B cell (primary cell): Measurements from ENCODE around the gene PDCD4. TPM values are rescaled to one million over a fixed set of nuclear protein-coding genes. Genes with fewer than 3 reads are reported as not detected.

Experiments
- ATAC-seq: fragments of 200-7000 bp; cut with Tn5 transposase; one replicate; pipeline ENCODE4 v1.10.0; 2021; ENCODE audit warnings: low read depth, mild to moderate bottlenecking, moderate number of reproducible peaks, moderate library complexity
- CTCF ChIA-PET: fragments of 350-600 bp; sonication (Branson Sonifier 250); formaldehyde crosslinking; loops from one replicate; lab custom pipeline; 2021; ENCODE audit warnings: antibody characterized with exemption, inconsistent platforms; lab: Charles Lee
- POLR2A ChIA-PET: fragments of 350-600 bp; sonication (Branson Sonifier 250); formaldehyde crosslinking; loops from one replicate; lab custom pipeline; 2021; ENCODE audit warnings: antibody characterized with exemption; lab: Charles Lee
- DNase-seq: peaks from one replicate; pipeline ENCODE4 v3.0.0; 2013
- H2AFZ ChIP-seq: 2 replicates; pipeline ENCODE4 v1.6.1; 2012; ENCODE audit warnings: mild to moderate bottlenecking, low read depth, low read length; ENCODE audit not compliant: insufficient read depth, poor library complexity, severe bottlenecking
- H3K27ac ChIP-seq, 2 donors: 1 replicate in 1 of 2; 2 replicates in 1 of 2; pipeline ENCODE4 v1.5.1; 2012 to 2013; ENCODE audit warnings: low read length in 2 of 2, mild to moderate bottlenecking in 2 of 2, moderate library complexity in 1 of 2
- H3K27me3 ChIP-seq, 4 experiments: fragments of 200-600 bp in 1 of 4; sonication (generic) in 1 of 4; replicated peaks in 1 of 4; 1 replicate in 2 of 4; 2 replicates in 2 of 4; pipeline versions ENCODE4 v1.6.1 to v1.7.0; 2013 to 2016; ENCODE audit warnings: low read length in 3 of 4, mild to moderate bottlenecking in 2 of 4, mixed read lengths in 1 of 4, moderate library complexity in 1 of 4; ENCODE audit not compliant: insufficient read depth in 4 of 4, control insufficient read depth in 3 of 4; ENCODE audit errors: control extremely low read depth in 1 of 4
- H3K36me3 ChIP-seq, 2 experiments: replicated peaks in 1 of 2; 1 replicate in 1 of 2; 2 replicates in 1 of 2; pipeline versions ENCODE4 v1.6.1 to v1.7.1; 2013; ENCODE audit warnings: low read length in 1 of 2; ENCODE audit not compliant: insufficient read depth in 2 of 2, control insufficient read depth in 1 of 2; ENCODE audit errors: control extremely low read depth in 1 of 2, extremely low read depth in 1 of 2
- H3K4me1 ChIP-seq, 2 donors: fragments of 200-600 bp in 1 of 2; sonication (generic) in 1 of 2; 1 replicate in 1 of 2; 2 replicates in 1 of 2; pipeline versions ENCODE4 v1.5.1 to v1.6.1; 2013 to 2017; ENCODE audit warnings: low read length in 2 of 2; ENCODE audit not compliant: control insufficient read depth in 2 of 2, insufficient read depth in 2 of 2
- H3K4me2 ChIP-seq: replicated peaks from 2 replicates; pipeline ENCODE3; 2012; ENCODE audit warnings: mild to moderate bottlenecking, low read depth, low read length; ENCODE audit not compliant: poor library complexity, severe bottlenecking
- H3K4me3 ChIP-seq, 5 experiments: fragments of 200-600 bp in 1 of 5; sonication (generic) in 1 of 5; 1 replicate in 3 of 5; 2 replicates in 2 of 5; pipeline versions ENCODE4 v1.5.1 to v1.7.0; 2011 to 2016; ENCODE audit warnings: low read length in 4 of 5, mild to moderate bottlenecking in 4 of 5, low read depth in 2 of 5, control low read depth in 1 of 5, moderate library complexity in 1 of 5; ENCODE audit not compliant: insufficient read depth in 1 of 5; ENCODE audit errors: control extremely low read depth in 1 of 5, extremely low read depth in 1 of 5
- H3K79me2 ChIP-seq: fragments of 200-600 bp; sonication (generic); one replicate; pipeline ENCODE4 v1.6.0; 2016; ENCODE audit warnings: low read length; ENCODE audit not compliant: control insufficient read depth, insufficient read depth
- H3K9ac ChIP-seq: fragments of 200-600 bp; sonication (generic); 2 replicates; pipeline ENCODE4 v1.6.1; 2017; ENCODE audit warnings: mild to moderate bottlenecking, low read length, moderate library complexity
- H3K9me3 ChIP-seq, 3 donors: one replicate each; pipeline versions ENCODE4 v1.6.1 to v1.7.1; 2013; ENCODE audit warnings: low read length in 2 of 3; ENCODE audit not compliant: control insufficient read depth in 2 of 3, insufficient read depth in 1 of 3; ENCODE audit errors: control extremely low read depth in 1 of 3
- H4K20me1 ChIP-seq: 2 replicates; pipeline ENCODE4 v1.6.0; 2012; ENCODE audit warnings: mild to moderate bottlenecking, low read length; ENCODE audit not compliant: insufficient read depth, control insufficient read depth, poor library complexity, severe bottlenecking
- H3K27ac Mint-ChIP-seq: one replicate; pipeline ENCODE4 v1.8.0; 2021; ENCODE audit warnings: mixed read lengths
- H3K27me3 Mint-ChIP-seq: one replicate; pipeline ENCODE4 v1.8.0; 2021; ENCODE audit warnings: mixed read lengths
- H3K4me1 Mint-ChIP-seq: one replicate; pipeline ENCODE4 v1.8.0; 2021; ENCODE audit warnings: mixed read lengths
- H3K4me3 Mint-ChIP-seq: one replicate; pipeline ENCODE4 v1.8.0; 2021; ENCODE audit warnings: mixed read lengths
- H3K9me3 Mint-ChIP-seq: one replicate; pipeline ENCODE4 v1.8.0; 2022; ENCODE audit warnings: mixed read lengths; ENCODE audit not compliant: insufficient read depth
- EZH2 ChIP-seq: IDR thresholded peaks from 2 replicates; pipeline ENCODE4 v1.6.1; 2012; ENCODE audit warnings: borderline replicate concordance, low read depth, mild to moderate bottlenecking, moderate library complexity, low read length; ENCODE audit not compliant: insufficient read depth, poor library complexity, severe bottlenecking
- WGBS: methylation state at CpG from one replicate; pipeline ENCODE4 v1.1.5; 2013; ENCODE audit warnings: missing lambda C conversion rate; ENCODE audit not compliant: insufficient coverage; 5-methylcytosine and 5-hydroxymethylcytosine counted together
- intact Hi-C: fragments of 100-400 bp; cut with micrococcal nuclease; formaldehyde crosslinking; loops from one replicate; pipeline ENCODE4 v1.10.0; 2022
- polyA plus RNA-seq: library from polyadenylated mRNA; depleted of rRNA; stranded (reverse); fragments of >200 nt; gene quantifications from 2 replicates; pipeline ENCODE4 v1.2.3, GENCODE V29; 2012
- total RNA-seq, 2 donors: library from RNA; stranded (reverse); fragments of 120-200 nt in 1 of 2; gene quantifications; 1 replicate in 1 of 2; 2 replicates in 1 of 2; pipeline versions ENCODE4 v1.2.3 to v1.2.4, GENCODE V29; 2013 to 2022
- TF ChIP-seq, protein P1 (sequence below): fragments of 200-600 bp; IDR thresholded peaks from one replicate; pipeline ENCODE4 v1.8.0; 2022; ENCODE audit warnings: antibody characterized with exemption, mild to moderate bottlenecking

Gene PDCD4
- total and polyA plus RNA-seq, 2 donors (not counting 1 experiment from before 2014, with no cell fraction given): 33.9 to 169 TPM

DNA sequence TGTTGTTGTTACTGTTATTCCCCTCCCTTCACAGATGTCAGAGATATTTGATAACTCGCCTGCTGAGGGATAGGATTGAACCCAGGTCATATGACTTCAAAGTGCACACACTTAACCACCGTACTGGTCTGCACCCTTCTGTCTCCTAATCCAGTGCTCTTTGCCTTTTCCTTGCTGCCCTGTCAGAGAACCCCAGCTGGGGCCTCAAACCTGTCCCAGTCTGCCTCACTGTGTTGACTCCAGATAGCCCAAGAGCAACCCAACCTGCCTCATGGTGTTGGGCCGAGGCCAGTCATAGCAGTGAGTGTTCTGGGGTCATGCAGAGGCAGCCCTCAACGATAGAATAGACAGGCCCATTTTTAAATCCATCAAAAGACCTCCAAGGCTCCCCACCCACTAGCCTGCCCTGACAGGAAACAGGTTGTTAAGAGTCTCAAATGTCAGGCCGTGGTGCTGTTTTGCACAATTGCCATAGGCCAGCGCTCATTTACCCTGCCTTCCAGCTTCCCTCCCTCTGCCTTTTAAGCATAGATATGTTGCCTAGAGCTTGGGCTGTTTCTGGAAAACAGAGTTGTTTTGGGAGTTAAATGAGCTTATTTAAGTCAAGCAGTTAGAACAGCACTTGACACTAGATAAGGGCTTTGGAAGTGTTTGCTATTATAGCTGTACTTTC is 37.0 kb upstream of the PDCD4 start:
- H3K36me3 ChIP-seq: no peaks in the 10 kb centered on the region
- peaks cover 15 to 29% of the 10 kb centered on the region in 2 donors for H3K4me1 ChIP-seq
- H4K20me1 ChIP-seq: no peaks in the 10 kb centered on the region
- H3K27me3 Mint-ChIP-seq: no peaks in the 10 kb centered on the region
- DNase-seq: no peak
- no peaks in the 10 kb centered on the region for H3K79me2 ChIP-seq
- H3K9me3 Mint-ChIP-seq: no peaks in the 10 kb centered on the region
- H3K27ac Mint-ChIP-seq: no peak overlapping the region
- H3K4me2 ChIP-seq: no peak overlapping the region
- intact Hi-C loops: no loop called here
- 47% methylated on average over 4 of the region's 6 CpGs for WGBS
- ChIA-PET POLR2A (no interaction called here), CTCF (interaction anchor here (1.5 to 2.7 kb wide), 2 partner anchors 31 to 38 kb away, joined by 3 to 13 read pairs; no protein-coding TSS in a partner anchor)
- H3K4me1 Mint-ChIP-seq: peaks cover 33% of the 10 kb centered on the region
- ATAC-seq: peak; percentile 14
- H3K27ac ChIP-seq: no peak overlapping the region
- H3K4me3 ChIP-seq: no peak overlapping the region
- no peak overlapping the region for H3K9ac ChIP-seq
- H3K27me3 ChIP-seq: no peaks in the 10 kb centered on the region
- no peak for TF ChIP-seq EZH2
- TF ChIP-seq, protein P1, sequence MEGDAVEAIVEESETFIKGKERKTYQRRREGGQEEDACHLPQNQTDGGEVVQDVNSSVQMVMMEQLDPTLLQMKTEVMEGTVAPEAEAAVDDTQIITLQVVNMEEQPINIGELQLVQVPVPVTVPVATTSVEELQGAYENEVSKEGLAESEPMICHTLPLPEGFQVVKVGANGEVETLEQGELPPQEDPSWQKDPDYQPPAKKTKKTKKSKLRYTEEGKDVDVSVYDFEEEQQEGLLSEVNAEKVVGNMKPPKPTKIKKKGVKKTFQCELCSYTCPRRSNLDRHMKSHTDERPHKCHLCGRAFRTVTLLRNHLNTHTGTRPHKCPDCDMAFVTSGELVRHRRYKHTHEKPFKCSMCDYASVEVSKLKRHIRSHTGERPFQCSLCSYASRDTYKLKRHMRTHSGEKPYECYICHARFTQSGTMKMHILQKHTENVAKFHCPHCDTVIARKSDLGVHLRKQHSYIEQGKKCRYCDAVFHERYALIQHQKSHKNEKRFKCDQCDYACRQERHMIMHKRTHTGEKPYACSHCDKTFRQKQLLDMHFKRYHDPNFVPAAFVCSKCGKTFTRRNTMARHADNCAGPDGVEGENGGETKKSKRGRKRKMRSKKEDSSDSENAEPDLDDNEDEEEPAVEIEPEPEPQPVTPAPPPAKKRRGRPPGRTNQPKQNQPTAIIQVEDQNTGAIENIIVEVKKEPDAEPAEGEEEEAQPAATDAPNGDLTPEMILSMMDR: no peak
- H3K9me3 ChIP-seq: no peaks in the 10 kb centered on the region
- H3K4me3 Mint-ChIP-seq: no peak overlapping the region
- peak overlapping the region; percentile 50 for H2AFZ ChIP-seq

- Mint-ChIP-seq H3K9me3 (no peaks in the 10 kb centered on the region), H3K27me3 (no peaks in the 10 kb centered on the region), H3K27ac (peak overlapping the region; percentile 12), H3K4me3 (no peak overlapping the region), H3K4me1 (peaks cover 29% of the 10 kb centered on the region)
- TF ChIP-seq, protein P1: no peak
- TF ChIP-seq EZH2: no peak
- ATAC-seq (no peak), DNase-seq (no peak)
- intact Hi-C loops: no loop called here
- no peak overlapping the region for H2AFZ ChIP-seq
- no peaks in the 10 kb centered on the region for H3K27me3 ChIP-seq
- no peak overlapping the region for H3K4me2 ChIP-seq
- H4K20me1 ChIP-seq: no peaks in the 10 kb centered on the region
- no peaks in the 10 kb centered on the region for H3K79me2 ChIP-seq
- POLR2A ChIA-PET: no interaction called here
- no peak overlapping the region for H3K9ac ChIP-seq
- H3K4me3 ChIP-seq: no peak overlapping the region
- WGBS: 68% methylated on average over 7 of the region's 7 CpGs
- peaks cover 9 to 25% of the 10 kb centered on the region in 2 donors for H3K4me1 ChIP-seq
- H3K36me3 ChIP-seq: no peaks in the 10 kb centered on the region
- no peak overlapping the region for H3K27ac ChIP-seq
- CTCF ChIA-PET: interaction anchor here (1.1 to 2.7 kb wide), 2 partner anchors 32 kb away, joined by 4 to 13 read pairs; no protein-coding TSS in a partner anchor
- H3K9me3 ChIP-seq: no peaks in the 10 kb centered on the region
These were observed 35.9 kb upstream of the PDCD4 start for GRCh38 chr10:110835841-110836240.
